SK-N-SH (cell line): ENCODE results near the gene NEK7. TPM values are rescaled to one million over a fixed set of nuclear protein-coding genes. Genes with fewer than 3 reads are reported as not detected.

Experiments used
- CTCF ChIA-PET: fragments of 300-600, 350-600 bp; formaldehyde crosslinking; extraction: SDS; loops from one replicate; lab custom pipeline; 2021; lab: Yijun Ruan, JAX
- POLR2A ChIA-PET: fragments of 350-600 bp; sonication (Branson Sonifier 250); formaldehyde crosslinking; extraction: SDS; loops from one replicate; lab custom pipeline; 2020; ENCODE audit warnings: antibody characterized with exemption, inconsistent platforms; lab: Yijun Ruan, JAX
- DNase-seq: peaks from one replicate; pipeline ENCODE4 v3.0.0; 2012
- H2AFZ ChIP-seq: fragments of 200-600 bp; sonication (generic); 2 replicates; pipeline ENCODE4 v1.8.1; 2016; ENCODE audit warnings: antibody characterized with exemption, mild to moderate bottlenecking, low read depth
- H3F3A ChIP-seq: fragments of 200-600 bp; sonication (generic); replicated peaks from 2 replicates; pipeline ENCODE3; 2016; ENCODE audit warnings: antibody characterized with exemption, mild to moderate bottlenecking; ENCODE audit not compliant: insufficient read depth
- H3K27ac ChIP-seq, 2 experiments: fragments of 200-500 bp in 1 of 2; fragments of 200-600 bp in 1 of 2; sonication (Bioruptor generic) in 1 of 2; sonication (generic), shearing (Covaris generic) in 1 of 2; 2 replicates each; pipeline versions ENCODE4 v1.5.1 to v1.6.1; 2014 to 2016; ENCODE audit warnings: low read depth in 2 of 2, inconsistent platforms in 1 of 2, low read length in 1 of 2, mild to moderate bottlenecking in 1 of 2, mixed read lengths in 1 of 2
- H3K27me3 ChIP-seq: fragments of 200-600 bp; sonication (generic), shearing (Covaris generic); 2 replicates; pipeline ENCODE4 v1.6.1; 2016; ENCODE audit warnings: mixed run types; ENCODE audit not compliant: insufficient read depth
- H3K36me3 ChIP-seq, 2 experiments: fragments of 200-500 bp in 1 of 2; fragments of 200-600 bp in 1 of 2; sonication (Bioruptor generic) in 1 of 2; sonication (generic) in 1 of 2; replicated peaks in 1 of 2; 2 replicates each; pipeline versions ENCODE3 to v1.5.1; 2014 to 2016; ENCODE audit warnings: low read length in 1 of 2, mild to moderate bottlenecking in 1 of 2; ENCODE audit not compliant: insufficient read depth in 2 of 2, control insufficient read depth in 1 of 2
- H3K4me1 ChIP-seq, 2 experiments: fragments of 200-500 bp in 1 of 2; fragments of 200-600 bp in 1 of 2; sonication (Bioruptor generic) in 1 of 2; sonication (generic), shearing (Covaris generic) in 1 of 2; 2 replicates each; pipeline versions ENCODE4 v1.5.1 to v1.6.1; 2014 to 2016; ENCODE audit warnings: low read depth in 1 of 2, low read length in 1 of 2, mixed run types in 1 of 2; ENCODE audit not compliant: insufficient read depth in 2 of 2, control insufficient read depth in 1 of 2
- H3K4me2 ChIP-seq: fragments of 200-600 bp; sonication (generic), shearing (Covaris generic); 2 replicates; pipeline ENCODE4 v1.6.1; 2017; ENCODE audit warnings: mixed run types
- H3K4me3 ChIP-seq, 2 experiments: fragments of 200-500 bp in 1 of 2; fragments of 200-600 bp in 1 of 2; sonication (Bioruptor generic) in 1 of 2; sonication (generic), shearing (Covaris generic) in 1 of 2; 2 replicates each; pipeline versions ENCODE4 v1.5.1 to v1.8.1; 2014 to 2016; ENCODE audit warnings: low read depth in 2 of 2, inconsistent platforms in 1 of 2, low read length in 1 of 2, mild to moderate bottlenecking in 1 of 2, mixed read lengths in 1 of 2, moderate library complexity in 1 of 2
- H3K79me2 ChIP-seq: fragments of 200-600 bp; sonication (generic); 2 replicates; pipeline ENCODE4 v1.8.1; 2017; ENCODE audit warnings: mild to moderate bottlenecking; ENCODE audit not compliant: insufficient read depth
- H3K9ac ChIP-seq: fragments of 200-600 bp; sonication (generic); 2 replicates; pipeline ENCODE4 v1.6.1; 2017; ENCODE audit warnings: mixed run types
- H3K9me2 ChIP-seq: fragments of 200-600 bp; sonication (generic); 2 replicates; pipeline ENCODE4 v1.6.1; 2017; ENCODE audit warnings: mixed run types
- H3K9me3 ChIP-seq: fragments of 200-600 bp; sonication (generic); 2 replicates; pipeline ENCODE4 v1.6.1; 2017; ENCODE audit warnings: mixed run types, mild to moderate bottlenecking, moderate library complexity
- H4K20me1 ChIP-seq: fragments of 200-600 bp; sonication (generic); 2 replicates; pipeline ENCODE4 v1.6.1; 2017; ENCODE audit warnings: mild to moderate bottlenecking, mixed run types; ENCODE audit not compliant: insufficient read depth
- CHD2 ChIP-seq: fragments of 150-350 bp; IDR thresholded peaks from 2 replicates; pipeline ENCODE4 v1.6.1; 2018; ENCODE audit warnings: low read length; ENCODE audit not compliant: partially characterized antibody
- FOXM1 ChIP-seq: IDR thresholded peaks from 2 replicates; pipeline ENCODE4 v1.4.0; 2012; ENCODE audit warnings: low read depth, mild to moderate bottlenecking
- GABPA ChIP-seq: IDR thresholded peaks from 2 replicates; pipeline ENCODE4 v1.4.0; 2012; ENCODE audit warnings: low read depth, mild to moderate bottlenecking
- RFX5 ChIP-seq: IDR thresholded peaks from 2 replicates; pipeline ENCODE4 v1.6.1; 2012; ENCODE audit warnings: mild to moderate bottlenecking, improper control_type of control experiment, low read length
- SIN3A ChIP-seq: IDR thresholded peaks from 2 replicates; pipeline ENCODE4 v1.6.1; 2012; ENCODE audit warnings: low read depth, mild to moderate bottlenecking, low read length, moderate library complexity, borderline replicate concordance
- TCF12 ChIP-seq: IDR thresholded peaks from 2 replicates; pipeline ENCODE4 v1.4.0; 2012
- WGBS: methylation state at CpG from one replicate; pipeline ENCODE4 v1.1.6; 2017; ENCODE audit warnings: low lambda C conversion rate; 5-methylcytosine and 5-hydroxymethylcytosine counted together
- polyA plus RNA-seq, 3 experiments: library from polyadenylated mRNA; depleted of rRNA; stranded (reverse); fragments of >200 nt; gene quantifications; 2 replicates each; pipeline ENCODE4 v1.2.3, GENCODE V29; 2012
- TF ChIP-seq, protein P1 (sequence below): IDR thresholded peaks from 2 replicates; pipeline ENCODE4; 2012
- TF ChIP-seq, protein P2 (sequence below): fragments of 150-350 bp; IDR thresholded peaks from 2 replicates; pipeline ENCODE4 v1.6.1; 2016; ENCODE audit warnings: mild to moderate bottlenecking, low read depth, low read length

The NEK7 gene
- polyA plus RNA-seq, 1 of the 3 experiments (the other 2 are of a cell fraction) = 85.8 TPM

DNA sequence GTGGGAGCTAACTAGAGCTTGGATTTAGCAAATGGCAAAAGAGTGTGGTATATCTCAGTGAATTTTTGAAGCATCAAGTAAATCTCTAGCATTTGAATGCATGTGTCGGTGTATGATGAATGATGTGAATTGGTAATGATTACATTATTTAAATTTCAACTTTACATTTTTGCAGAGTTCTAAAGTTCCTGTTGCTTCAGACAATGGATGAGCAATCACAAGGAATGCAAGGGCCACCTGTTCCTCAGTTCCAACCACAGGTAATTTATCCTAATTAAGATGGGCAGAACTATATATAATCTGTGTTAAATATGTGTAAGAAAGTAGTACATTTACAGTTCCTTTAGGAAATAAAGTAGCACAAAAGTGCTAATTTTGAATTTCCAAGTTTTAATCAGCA, 75.6 kb downstream of the NEK7 start:
- Histone ChIP-seq H3K4me1 (peaks cover 5 to 10% of the 10 kb centered on the region in 2 experiments; a peak in 3 of 4 replicates), H4K20me1 (peaks cover 18% of the 10 kb centered on the region), H3K4me3 (no peak overlapping the region), H3K79me2 (peaks cover 99% of the 10 kb centered on the region), H3K9ac (no peak overlapping the region), H3K9me2 (no peaks in the 10 kb centered on the region), H3K36me3 (peaks cover 47 to 54% of the 10 kb centered on the region in 2 experiments), H3K4me2 (no peak overlapping the region), H2AFZ (no peak overlapping the region), H3K9me3 (0 out of 2 replicates have a peak, but pooled peaks cover 8% of the 10 kb centered on the region), H3K27ac (peak overlapping the region in 1 of 2 experiments; percentile 11; a peak in 1 of 4 replicates), H3F3A (peaks cover 13% of the 10 kb centered on the region), H3K27me3 (no peaks in the 10 kb centered on the region)
- ChIA-PET POLR2A (no interaction called here), CTCF (interaction anchor here (0.6 kb wide), 1 partner anchor 1809 kb away, joined by 3 read pairs; no protein-coding TSS in a partner anchor)
- no peak for DNase-seq
- TF ChIP-seq, protein P1, sequence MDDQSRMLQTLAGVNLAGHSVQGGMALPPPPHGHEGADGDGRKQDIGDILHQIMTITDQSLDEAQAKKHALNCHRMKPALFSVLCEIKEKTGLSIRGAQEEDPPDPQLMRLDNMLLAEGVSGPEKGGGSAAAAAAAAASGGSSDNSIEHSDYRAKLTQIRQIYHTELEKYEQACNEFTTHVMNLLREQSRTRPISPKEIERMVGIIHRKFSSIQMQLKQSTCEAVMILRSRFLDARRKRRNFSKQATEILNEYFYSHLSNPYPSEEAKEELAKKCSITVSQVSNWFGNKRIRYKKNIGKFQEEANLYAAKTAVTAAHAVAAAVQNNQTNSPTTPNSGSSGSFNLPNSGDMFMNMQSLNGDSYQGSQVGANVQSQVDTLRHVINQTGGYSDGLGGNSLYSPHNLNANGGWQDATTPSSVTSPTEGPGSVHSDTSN = peak; percentile 27
- TF ChIP-seq TCF12 (peak; percentile 21; the same call in 1 of the 2 replicates), CHD2 (no peak)
- 90% methylated on average over 1 of the region's 1 CpG for WGBS

DNA sequence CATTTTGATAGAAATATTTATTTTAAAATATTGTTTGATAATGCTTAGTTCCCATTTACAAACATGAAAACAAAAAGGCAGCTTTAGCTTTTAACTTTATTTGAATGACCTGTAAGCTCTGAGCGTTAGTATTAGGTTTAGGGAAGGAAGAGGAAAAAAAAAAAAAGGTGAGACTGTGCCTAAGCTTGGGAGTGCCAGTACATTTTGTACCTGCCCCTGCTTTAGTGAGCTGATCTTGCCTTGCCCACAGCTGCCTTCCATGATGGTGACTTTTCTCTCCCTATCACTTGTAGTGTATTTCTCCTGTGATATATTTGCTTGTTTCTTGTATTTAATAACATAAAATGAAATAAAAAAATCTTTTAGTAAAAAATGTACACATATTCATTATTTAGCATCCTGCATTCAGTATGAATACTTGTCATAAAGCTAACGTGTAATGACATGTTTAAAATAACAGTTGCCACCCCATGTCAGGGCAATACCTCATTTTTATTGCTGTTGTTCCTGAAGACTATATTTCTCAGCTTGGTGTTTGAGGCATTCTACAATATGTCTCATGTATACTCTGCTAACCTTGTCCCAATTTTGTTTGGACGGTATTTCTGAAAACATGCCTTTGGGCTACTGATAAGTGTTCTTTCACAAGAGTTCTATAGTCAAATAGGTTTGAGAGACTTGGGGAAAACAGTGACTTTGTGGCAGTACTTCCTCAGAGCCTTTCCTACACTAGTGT, 76.3 kb downstream of the NEK7 start:
- Histone ChIP-seq H3K4me3 (no peak overlapping the region), H3K36me3 (peaks cover 50 to 60% of the 10 kb centered on the region in 2 experiments), H3F3A (peaks cover 13% of the 10 kb centered on the region), H3K9me3 (0 out of 2 replicates have a peak, but pooled peaks cover 8% of the 10 kb centered on the region), H3K4me2 (no peak overlapping the region), H2AFZ (no peak overlapping the region), H3K79me2 (peaks cover 99% of the 10 kb centered on the region), H3K27ac (no peak overlapping the region; a peak in 2 of 4 replicates), H3K9ac (no peak overlapping the region), H4K20me1 (peaks cover 21% of the 10 kb centered on the region), H3K9me2 (no peaks in the 10 kb centered on the region), H3K27me3 (no peaks in the 10 kb centered on the region), H3K4me1 (peaks cover 5 to 10% of the 10 kb centered on the region in 2 experiments; a peak in 3 of 4 replicates)
- CTCF ChIA-PET = no interaction called here
- POLR2A ChIA-PET = no interaction called here
- no peak for DNase-seq
- 94% methylated on average over 3 of the region's 3 CpGs for WGBS
- TF ChIP-seq, protein P2, sequence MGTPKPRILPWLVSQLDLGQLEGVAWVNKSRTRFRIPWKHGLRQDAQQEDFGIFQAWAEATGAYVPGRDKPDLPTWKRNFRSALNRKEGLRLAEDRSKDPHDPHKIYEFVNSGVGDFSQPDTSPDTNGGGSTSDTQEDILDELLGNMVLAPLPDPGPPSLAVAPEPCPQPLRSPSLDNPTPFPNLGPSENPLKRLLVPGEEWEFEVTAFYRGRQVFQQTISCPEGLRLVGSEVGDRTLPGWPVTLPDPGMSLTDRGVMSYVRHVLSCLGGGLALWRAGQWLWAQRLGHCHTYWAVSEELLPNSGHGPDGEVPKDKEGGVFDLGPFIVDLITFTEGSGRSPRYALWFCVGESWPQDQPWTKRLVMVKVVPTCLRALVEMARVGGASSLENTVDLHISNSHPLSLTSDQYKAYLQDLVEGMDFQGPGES = no peak
- TF ChIP-seq FOXM1 (no peak), RFX5 (no peak), SIN3A (no peak), GABPA (no peak)
